GM12875 (cell line): ENCODE measurements around the gene NXPE3.

ENCODE experiments used
- H3K4me3 ChIP-seq: one replicate; pipeline ENCODE4 v1.5.1; 2011; ENCODE audit warnings: low read depth, low read length, control low read depth
- TF ChIP-seq, protein P1 (sequence below): IDR thresholded peaks from 2 replicates; pipeline ENCODE4 v1.5.1; 2011; ENCODE audit warnings: low read depth, mild to moderate bottlenecking, control low read depth, inconsistent platforms, low read length, moderate library complexity, borderline replicate concordance; ENCODE audit not compliant: insufficient read depth

NXPE3 gene

DNA sequence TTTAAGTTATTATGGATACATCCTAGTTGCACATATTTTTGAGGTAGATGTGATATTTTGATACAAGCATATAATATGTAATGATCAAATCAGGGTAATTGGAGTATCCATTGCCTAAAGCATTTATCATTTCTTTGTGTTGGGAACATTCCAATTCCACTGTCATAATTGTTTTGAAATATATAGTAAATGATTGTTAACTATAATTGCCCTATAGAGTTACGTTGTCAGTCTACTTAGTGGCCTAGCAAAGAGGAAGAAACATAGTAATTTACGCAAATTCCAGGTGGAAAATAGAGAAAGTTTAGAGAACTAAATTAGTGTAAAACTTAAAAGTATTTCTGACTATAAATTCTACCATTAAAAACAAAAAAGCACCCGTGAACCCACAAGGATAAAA, 24.9 kb downstream of the NXPE3 start:
- TF ChIP-seq, protein P1, sequence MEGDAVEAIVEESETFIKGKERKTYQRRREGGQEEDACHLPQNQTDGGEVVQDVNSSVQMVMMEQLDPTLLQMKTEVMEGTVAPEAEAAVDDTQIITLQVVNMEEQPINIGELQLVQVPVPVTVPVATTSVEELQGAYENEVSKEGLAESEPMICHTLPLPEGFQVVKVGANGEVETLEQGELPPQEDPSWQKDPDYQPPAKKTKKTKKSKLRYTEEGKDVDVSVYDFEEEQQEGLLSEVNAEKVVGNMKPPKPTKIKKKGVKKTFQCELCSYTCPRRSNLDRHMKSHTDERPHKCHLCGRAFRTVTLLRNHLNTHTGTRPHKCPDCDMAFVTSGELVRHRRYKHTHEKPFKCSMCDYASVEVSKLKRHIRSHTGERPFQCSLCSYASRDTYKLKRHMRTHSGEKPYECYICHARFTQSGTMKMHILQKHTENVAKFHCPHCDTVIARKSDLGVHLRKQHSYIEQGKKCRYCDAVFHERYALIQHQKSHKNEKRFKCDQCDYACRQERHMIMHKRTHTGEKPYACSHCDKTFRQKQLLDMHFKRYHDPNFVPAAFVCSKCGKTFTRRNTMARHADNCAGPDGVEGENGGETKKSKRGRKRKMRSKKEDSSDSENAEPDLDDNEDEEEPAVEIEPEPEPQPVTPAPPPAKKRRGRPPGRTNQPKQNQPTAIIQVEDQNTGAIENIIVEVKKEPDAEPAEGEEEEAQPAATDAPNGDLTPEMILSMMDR = no peak
- H3K4me3 ChIP-seq = no peak overlapping the region

- TF ChIP-seq, protein P1 = no peak
- no peak overlapping the region for H3K4me3 ChIP-seq
These were observed 27.5 kb downstream of the NXPE3 start for GRCh38 chr3:101806491-101806890.

- H3K4me3 ChIP-seq = no peak overlapping the region
- TF ChIP-seq, protein P1 = no peak
These were observed 28.9 kb downstream of the NXPE3 start for GRCh38 chr3:101807888-101808287.

- TF ChIP-seq, protein P1 = peak; percentile 49; the same call in 1 of the 2 replicates
- no peak overlapping the region for H3K4me3 ChIP-seq
These were observed 30.4 kb downstream of the NXPE3 start for GRCh38 chr3:101809178-101810021.

DNA sequence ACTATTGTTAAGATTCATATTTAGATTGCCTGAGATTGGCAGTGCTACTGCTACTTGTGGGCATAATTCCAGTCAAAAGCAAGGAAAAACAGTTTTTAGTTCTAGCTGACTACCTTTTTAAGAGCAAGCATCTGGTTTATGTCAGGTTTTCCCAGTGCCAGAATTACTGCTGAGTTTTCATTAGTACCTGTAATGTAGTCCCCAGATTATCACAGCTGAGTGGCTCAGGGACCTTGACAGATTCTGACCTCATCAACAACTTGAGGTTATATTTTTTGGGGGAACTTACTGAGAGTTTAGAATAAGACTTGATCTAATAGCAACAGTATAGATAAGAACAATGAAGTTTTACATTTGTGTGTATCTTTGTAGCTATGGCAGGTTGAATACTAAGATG, 31.0 kb downstream of the NXPE3 start:
- no peak overlapping the region for H3K4me3 ChIP-seq
- TF ChIP-seq, protein P1 = no peak

DNA sequence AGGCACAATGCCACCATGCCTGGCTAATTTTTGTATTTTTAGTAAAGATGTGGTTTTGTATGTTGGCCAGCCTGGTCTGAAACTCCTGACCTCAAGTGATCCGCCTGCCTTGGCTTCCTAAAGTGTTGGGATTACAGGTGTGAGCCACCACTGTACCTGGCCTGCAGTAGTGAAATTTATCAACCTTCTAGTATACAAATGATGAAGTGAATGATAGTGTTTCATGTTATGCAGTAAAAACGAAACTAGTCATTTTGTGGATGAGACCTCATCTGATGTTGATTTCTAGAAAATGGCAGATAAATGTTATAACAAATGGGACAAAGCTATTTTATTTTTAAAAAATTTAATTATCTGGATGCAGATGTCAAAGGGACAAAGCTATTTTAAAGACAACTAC, 32.9 kb downstream of the NXPE3 start:
- H3K4me3 ChIP-seq = no peak overlapping the region
- TF ChIP-seq, protein P1 = no peak

DNA sequence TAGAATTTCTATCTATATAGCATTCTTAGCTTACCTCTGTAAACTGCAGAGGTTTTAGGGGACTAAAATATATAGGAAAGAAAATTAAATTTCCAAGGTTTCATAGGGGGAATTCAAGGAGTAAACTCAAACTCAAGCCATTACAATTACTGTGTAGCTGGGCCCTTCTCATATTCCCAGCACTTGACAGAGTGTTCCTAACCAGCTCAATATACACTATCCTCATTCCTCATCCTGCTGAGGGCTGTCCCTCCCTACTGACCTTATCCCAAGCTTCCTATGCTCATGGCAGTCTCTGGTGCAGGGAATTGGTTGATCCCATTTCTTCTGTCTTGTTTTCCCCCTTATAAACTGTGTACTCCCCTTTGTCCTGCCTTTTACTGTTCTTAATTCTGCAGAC, 33.9 kb downstream of the NXPE3 start:
- H3K4me3 ChIP-seq = no peak overlapping the region
- TF ChIP-seq, protein P1 = no peak
